Measurements from ENCODE around the gene CDCA7. TPM values are rescaled to one million over a fixed set of nuclear protein-coding genes. Genes with fewer than 3 reads are reported as not detected.

Gene CDCA7
- total RNA-seq, 1 experiment from 2014 or later, result 50.3 TPM

DNA sequence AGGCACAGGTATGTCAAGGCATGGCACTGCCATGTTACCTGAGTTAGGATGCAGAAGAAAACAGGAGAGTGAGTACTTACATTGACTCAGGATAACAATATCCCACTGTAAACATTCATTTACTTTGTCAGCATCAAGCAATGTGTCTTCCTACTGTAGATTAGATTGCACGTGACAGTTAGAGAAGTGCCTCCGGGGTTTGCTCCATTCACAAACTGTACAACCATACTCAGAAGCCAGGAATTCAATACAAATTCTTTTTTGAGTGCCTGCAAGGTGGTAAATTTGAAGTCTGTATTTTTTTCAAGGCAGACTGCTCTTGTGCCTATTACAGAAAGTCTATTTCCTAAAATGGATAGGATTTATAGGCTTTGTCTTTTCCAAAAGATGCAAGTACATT, 34.1 kb downstream of the CDCA7 start:
- no CpG with 5 or more reads among the region's 2 CpGs for WGBS (ENCODE audit: extremely low coverage, insufficient read length, low lambda C conversion rate)
- Mint-ChIP-seq H3K4me1 (peaks cover 19 to 28% of the 10 kb centered on the region in 2 experiments), H3K27ac (no peak overlapping the region), H3K4me3 (no peak overlapping the region), H3K9me3 (no peaks in the 10 kb centered on the region), H3K27me3 (ENCODE audit: low read depth) (no peaks in the 10 kb centered on the region), H3K36me3 (ENCODE audit: insufficient read depth in 1 of 3, low read depth in 3 of 3) (peaks cover 2 to 3% (median 2%) of the 10 kb centered on the region in 3 experiments; a peak in 4 of 7 replicates)
- H3T11ph ChIP-seq (ENCODE audit: low read length), result no peak overlapping the region
- H4K20me1 ChIP-seq (ENCODE audit: control insufficient read depth, insufficient read depth, insufficient read length), result no peaks in the 10 kb centered on the region
- no peak overlapping the region for H3K14ac ChIP-seq (ENCODE audit: insufficient read depth, low read length)
- H2BK15ac ChIP-seq (ENCODE audit: low read depth, low read length), result no peak overlapping the region
- H2AFZ ChIP-seq (ENCODE audit: low read length), result no peak overlapping the region
- no peak overlapping the region for H2BK20ac ChIP-seq (ENCODE audit: low read depth, low read length, poor library complexity, severe bottlenecking)
- H3K9me3 ChIP-seq (ENCODE audit: control insufficient read depth, low read depth, low read length), result no peaks in the 10 kb centered on the region
- no peak overlapping the region for H2BK12ac ChIP-seq (ENCODE audit: insufficient read length, low read depth, low read length)
- H3K23ac ChIP-seq (ENCODE audit: insufficient read length, low read depth, low read length), result no peak overlapping the region
- no peak overlapping the region for H2AK5ac ChIP-seq (ENCODE audit: insufficient read length, low read length)
- DNase-seq, result no peak
- no peaks in the 10 kb centered on the region for H3K4me1 ChIP-seq (ENCODE audit: insufficient read depth, low read length)
- no peak overlapping the region for H3K27ac ChIP-seq (ENCODE audit: insufficient read length, low read depth, low read length)
- no peaks in the 10 kb centered on the region for H3K23me2 ChIP-seq (ENCODE audit: insufficient read length, low read depth, low read length, poor library complexity, severe bottlenecking)
- H3K79me1 ChIP-seq (ENCODE audit: insufficient read depth, low read depth, low read length, poor library complexity, severe bottlenecking), result no peaks in the 10 kb centered on the region
- H3K56ac ChIP-seq (ENCODE audit: insufficient read length, low read depth, low read length), result no peak overlapping the region
- no peak overlapping the region for H3K18ac ChIP-seq (ENCODE audit: insufficient read length, low read depth, low read length)
- no peak overlapping the region for H3K4ac ChIP-seq (ENCODE audit: low read depth, low read length)
- TF ChIP-seq CTCF (conservative IDR thresholded peaks at IDR 0.05), result no peak
- H2BK5ac ChIP-seq (ENCODE audit: insufficient read length, low read length), result no peak overlapping the region
- no peaks in the 10 kb centered on the region for H3K79me2 ChIP-seq (ENCODE audit: insufficient read depth, low read length)
- no peaks in the 10 kb centered on the region for H3K27me3 ChIP-seq (ENCODE audit: insufficient read depth, low read length)
- no peak overlapping the region for H4K91ac ChIP-seq (ENCODE audit: insufficient read length, low read depth, low read length)
- H3K9ac ChIP-seq (ENCODE audit: extremely low read depth, insufficient read length, low read length), result no peak overlapping the region
- H4K8ac ChIP-seq (replicated peaks; ENCODE audit: insufficient read length, low read depth, low read length), result no peak overlapping the region
- no peak overlapping the region for H3K4me2 ChIP-seq (ENCODE audit: insufficient read depth, insufficient read length, low read length)
- H4K5ac ChIP-seq (ENCODE audit: insufficient read length, low read depth, low read length), result no peak overlapping the region
- no peak overlapping the region for H2BK120ac ChIP-seq (ENCODE audit: low read depth, low read length, poor library complexity, severe bottlenecking)

Measured in H9 (cell line).